NT2/D1 (cell line): ENCODE results near the gene KIF1C.

Experiments used
- SUZ12 ChIP-seq: IDR thresholded peaks from 2 replicates; pipeline ENCODE4 v1.6.1; 2011; ENCODE audit not compliant: insufficient read length, insufficient read depth; ENCODE audit errors: extremely low read depth
- ZNF274 ChIP-seq: IDR thresholded peaks from 2 replicates; pipeline ENCODE4 v1.6.1; 2011; ENCODE audit warnings: mild to moderate bottlenecking, low read depth, low read length

DNA sequence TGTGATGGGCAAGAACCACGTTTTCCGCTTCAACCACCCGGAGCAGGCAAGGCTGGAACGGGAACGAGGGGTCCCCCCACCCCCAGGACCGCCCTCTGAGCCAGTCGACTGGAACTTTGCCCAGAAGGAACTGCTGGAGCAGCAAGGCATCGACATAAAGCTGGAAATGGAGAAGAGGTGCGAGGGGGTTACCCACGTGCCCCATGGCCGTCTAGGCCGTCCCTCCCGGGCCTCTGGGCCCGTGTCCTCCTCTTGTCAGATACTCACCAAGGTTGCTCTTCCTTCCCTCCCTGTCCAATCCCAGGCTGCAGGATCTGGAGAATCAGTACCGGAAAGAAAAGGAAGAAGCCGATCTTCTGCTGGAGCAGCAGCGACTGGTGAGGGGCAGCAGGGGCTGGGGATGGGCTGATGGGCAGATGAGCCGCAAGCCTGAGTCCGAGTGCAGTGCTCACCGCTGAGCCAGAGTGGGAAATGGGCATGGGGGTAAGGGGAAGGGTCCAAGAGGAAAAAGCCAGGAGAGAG, 22.8 kb downstream of the KIF1C start:
- no peak for TF ChIP-seq ZNF274
- no peak for TF ChIP-seq SUZ12
